Measurements from ENCODE around the gene CTXN1. TPM values are rescaled to one million over a fixed set of nuclear protein-coding genes. Genes with fewer than 3 reads are reported as not detected.
A peak's percentile ranks its signal among the peaks of the same experiment; 100 is the strongest.
"Not testable (repeated sequence)": the region's sequence is repeated elsewhere in the genome, so short reads cannot be mapped to it uniquely, and the experiment has no call there.

The CTXN1 gene
- total and polyA plus RNA-seq, 5 donors from 2014 or later, result not detected

GRCh38 chr19:7932276-7932929 is 6.5 kb upstream of the CTXN1 start:
- Mint-ChIP-seq H3K27ac (no peak overlapping the region), H3K4me3 (no peak overlapping the region), H3K9me3 (no peaks in the 10 kb centered on the region), H3K36me3 (peaks cover 3% of the 10 kb centered on the region), H3K27me3 (no peaks in the 10 kb centered on the region), H3K4me1 (peaks cover 0 to 8% (median 2%) of the 10 kb centered on the region in 4 donors)
- Histone ChIP-seq H3K4me1 (ENCODE audit: control insufficient read depth, insufficient read depth, low read length, poor library complexity, severe bottlenecking) (no peaks in the 10 kb centered on the region), H3K36me3 (ENCODE audit: control insufficient read depth, insufficient read depth, low read length) (peaks cover 44% of the 10 kb centered on the region), H3K9me3 (ENCODE audit: control insufficient read depth in 2 of 2, low read length in 2 of 2) (no peaks in the 10 kb centered on the region), H3K27me3 (ENCODE audit: control insufficient read depth, insufficient read depth, low read length) (no peaks in the 10 kb centered on the region), H3K4me3 (ENCODE audit: low read depth, low read length) (no peak overlapping the region), H3K27ac (ENCODE audit: insufficient read depth, low read length, poor library complexity, severe bottlenecking) (no peak overlapping the region)
- DNase-seq (no peak), ATAC-seq (ENCODE audit: low read depth in 2 of 2) (no peak)

DNA sequence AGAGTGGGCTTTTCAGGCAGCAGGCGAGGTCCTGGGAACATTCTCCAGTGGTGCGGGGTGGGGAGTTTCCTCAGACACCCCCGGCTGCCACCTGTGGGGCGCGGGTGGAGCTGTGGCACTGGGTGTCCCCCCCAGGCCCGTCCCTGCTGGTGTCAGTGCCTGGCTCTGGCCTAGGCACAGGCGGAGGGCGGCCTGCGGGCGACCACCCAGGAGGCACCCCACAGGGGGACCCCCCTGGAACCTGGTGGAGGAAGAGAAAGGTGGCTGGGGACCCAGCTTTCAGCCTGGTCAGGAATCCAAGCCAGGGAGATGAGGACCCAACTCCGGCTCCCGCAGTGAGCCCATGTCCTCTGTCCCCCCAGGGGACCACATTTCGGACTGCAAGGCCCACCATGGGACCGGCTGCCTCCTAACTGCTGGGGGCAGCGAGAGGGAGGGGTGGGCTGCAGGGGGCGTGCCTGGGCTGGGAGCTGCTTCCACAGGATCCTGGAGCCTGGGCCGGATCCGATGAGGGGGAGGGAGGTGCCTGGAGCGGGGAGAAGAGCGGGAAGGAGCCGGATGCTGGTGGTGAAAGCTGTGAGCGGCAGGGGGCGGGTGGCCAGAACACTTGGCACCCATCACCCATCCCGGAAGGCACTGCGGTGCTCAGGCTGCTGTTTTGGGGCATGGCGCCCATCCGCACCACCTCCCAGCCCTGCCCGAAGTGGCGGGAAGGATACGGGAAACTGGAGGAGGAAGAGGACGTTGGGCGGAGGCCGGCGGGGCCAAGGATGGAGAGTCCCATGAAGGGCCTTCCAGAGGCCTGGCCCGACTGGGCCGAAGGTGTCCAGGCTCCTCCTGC is 5.5 kb upstream of the CTXN1 start:
- ATAC-seq (ENCODE audit: low read depth in 2 of 2), result no peak
- peaks cover 0 to 10% (median 2%) of the 10 kb centered on the region in 4 donors for H3K4me1 Mint-ChIP-seq
- H3K4me3 Mint-ChIP-seq, result no peak overlapping the region
- no peak for DNase-seq
- no peaks in the 10 kb centered on the region for H3K9me3 ChIP-seq (ENCODE audit: control insufficient read depth in 2 of 2, low read length in 2 of 2)
- H3K4me1 ChIP-seq (ENCODE audit: control insufficient read depth, insufficient read depth, low read length, poor library complexity, severe bottlenecking), result peaks cover under 1% of the 10 kb centered on the region
- H3K27ac ChIP-seq (ENCODE audit: insufficient read depth, low read length, poor library complexity, severe bottlenecking), result no peak overlapping the region
- H3K27me3 Mint-ChIP-seq, result no peaks in the 10 kb centered on the region
- H3K36me3 Mint-ChIP-seq, result peaks cover 3% of the 10 kb centered on the region
- no peaks in the 10 kb centered on the region for H3K27me3 ChIP-seq (ENCODE audit: control insufficient read depth, insufficient read depth, low read length)
- H3K27ac Mint-ChIP-seq, result no peak overlapping the region
- H3K4me3 ChIP-seq (ENCODE audit: low read depth, low read length), result no peak overlapping the region
- no peaks in the 10 kb centered on the region for H3K9me3 Mint-ChIP-seq
- peaks cover 41% of the 10 kb centered on the region for H3K36me3 ChIP-seq (ENCODE audit: control insufficient read depth, insufficient read depth, low read length)

DNA sequence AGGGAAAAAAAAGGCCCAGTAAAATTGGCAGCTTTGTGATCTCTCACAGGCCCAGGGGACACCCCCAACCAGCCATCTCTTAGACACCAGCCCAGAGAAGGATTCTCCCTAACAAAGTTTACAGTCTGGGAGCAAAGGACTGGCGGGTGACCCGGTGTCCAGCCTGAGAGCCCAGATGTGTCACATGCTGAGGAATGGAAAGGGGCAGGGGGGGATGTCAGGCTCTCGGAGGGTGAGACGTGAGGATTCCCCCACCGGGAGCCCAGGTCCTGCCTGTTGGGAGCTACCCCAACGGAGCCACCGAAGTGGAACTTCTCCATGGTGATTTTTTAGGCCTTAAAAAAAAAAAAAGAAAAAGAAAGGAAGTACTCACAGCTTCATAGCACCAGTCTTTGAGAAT is 4.8 kb upstream of the CTXN1 start:
- H3K4me3 ChIP-seq (ENCODE audit: low read depth, low read length), result no peak overlapping the region
- H3K36me3 ChIP-seq (ENCODE audit: control insufficient read depth, insufficient read depth, low read length), result peaks cover 39% of the 10 kb centered on the region
- Mint-ChIP-seq H3K27ac (no peak overlapping the region), H3K4me3 (no peak overlapping the region), H3K4me1 (peaks cover 0 to 13% (median 2%) of the 10 kb centered on the region in 4 donors), H3K9me3 (no peaks in the 10 kb centered on the region), H3K36me3 (peaks cover 2% of the 10 kb centered on the region), H3K27me3 (no peaks in the 10 kb centered on the region)
- H3K4me1 ChIP-seq (ENCODE audit: control insufficient read depth, insufficient read depth, low read length, poor library complexity, severe bottlenecking), result peaks cover 4% of the 10 kb centered on the region
- no peak for ATAC-seq (ENCODE audit: low read depth in 2 of 2)
- DNase-seq, result no peak
- H3K27ac ChIP-seq (ENCODE audit: insufficient read depth, low read length, poor library complexity, severe bottlenecking), result no peak overlapping the region
- no peaks in the 10 kb centered on the region for H3K9me3 ChIP-seq (ENCODE audit: control insufficient read depth in 2 of 2, low read length in 2 of 2)
- no peaks in the 10 kb centered on the region for H3K27me3 ChIP-seq (ENCODE audit: control insufficient read depth, insufficient read depth, low read length)

- not testable (repeated sequence) for H3K27me3 Mint-ChIP-seq; H3K36me3 Mint-ChIP-seq; H3K9me3 Mint-ChIP-seq; H3K27ac ChIP-seq (ENCODE audit: insufficient read depth, low read length, poor library complexity, severe bottlenecking); H3K27me3 ChIP-seq (ENCODE audit: control insufficient read depth, insufficient read depth, low read length); ATAC-seq (ENCODE audit: low read depth in 2 of 2); H3K27ac Mint-ChIP-seq; H3K4me3 Mint-ChIP-seq; H3K9me3 ChIP-seq (ENCODE audit: control insufficient read depth in 2 of 2, low read length in 2 of 2); DNase-seq; H3K4me3 ChIP-seq (ENCODE audit: low read depth, low read length)
- peaks cover 0 to 15% (median 2%) of the 10 kb centered on the region in 4 donors for H3K4me1 Mint-ChIP-seq
- Histone ChIP-seq H3K4me1 (ENCODE audit: control insufficient read depth, insufficient read depth, low read length, poor library complexity, severe bottlenecking) (peaks cover 10% of the 10 kb centered on the region), H3K36me3 (ENCODE audit: control insufficient read depth, insufficient read depth, low read length) (peaks cover 34% of the 10 kb centered on the region)
Measured at GRCh38 chr19:7930030-7930429, 4.1 kb upstream of the CTXN1 start.

DNA sequence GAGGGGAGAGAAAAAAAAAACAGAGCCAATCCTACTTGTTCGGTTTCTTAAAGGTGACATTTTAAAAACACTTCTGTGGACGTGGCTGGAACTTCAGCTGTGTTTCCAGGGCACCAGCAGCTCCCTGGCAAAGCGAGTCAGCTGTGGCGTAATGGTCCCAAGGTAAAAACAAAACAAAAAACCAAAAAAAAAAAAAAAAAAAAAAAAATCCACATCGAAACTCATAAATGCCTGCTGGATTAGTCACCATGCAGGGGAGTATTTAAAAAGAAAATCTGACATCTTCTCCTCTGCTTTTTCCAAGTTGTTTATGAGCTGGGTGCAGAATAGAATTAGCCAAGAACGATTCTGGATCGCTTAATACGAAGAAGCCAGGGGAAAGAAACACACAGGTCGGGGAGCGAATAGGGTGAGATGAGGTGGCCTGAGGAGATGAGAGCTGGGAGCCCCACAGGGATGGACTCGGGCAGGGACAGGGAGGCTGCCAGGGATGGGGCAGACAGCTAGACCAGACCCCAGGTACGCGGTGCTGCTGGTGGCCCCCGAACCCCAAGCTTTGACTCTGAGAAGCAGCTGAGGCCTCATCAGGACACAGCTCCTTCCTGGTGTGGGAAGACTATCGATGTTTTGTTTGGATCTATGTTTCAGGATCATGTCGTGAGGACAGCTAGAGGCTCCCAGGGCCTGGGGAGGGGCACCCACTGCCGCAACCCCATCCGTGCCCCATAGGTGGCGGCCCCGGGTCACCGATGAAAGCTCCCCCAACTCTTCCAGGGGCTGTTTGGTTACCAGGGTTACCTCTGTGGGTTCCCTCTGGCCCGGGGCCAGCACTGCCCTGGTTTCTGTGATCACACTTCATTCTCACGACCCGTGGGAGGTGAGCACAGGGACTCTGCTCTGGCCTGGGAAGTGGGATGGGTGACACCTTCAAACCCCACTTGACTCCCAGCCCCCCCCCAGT is 3.1 kb upstream of the CTXN1 start:
- Mint-ChIP-seq H3K27me3 (no peaks in the 10 kb centered on the region), H3K4me3 (peak overlapping the region in 2 of 4 donors; percentile 51 to 82), H3K4me1 (peaks cover 0 to 18% (median 2%) of the 10 kb centered on the region in 4 donors), H3K9me3 (no peaks in the 10 kb centered on the region), H3K36me3 (no peaks in the 10 kb centered on the region), H3K27ac (peak overlapping the region in 1 of 3 donors; percentile 80)
- Histone ChIP-seq H3K9me3 (ENCODE audit: control insufficient read depth in 2 of 2, low read length in 2 of 2) (no peaks in the 10 kb centered on the region), H3K27me3 (ENCODE audit: control insufficient read depth, insufficient read depth, low read length) (no peaks in the 10 kb centered on the region), H3K4me1 (ENCODE audit: control insufficient read depth, insufficient read depth, low read length, poor library complexity, severe bottlenecking) (peaks cover 14% of the 10 kb centered on the region), H3K36me3 (ENCODE audit: control insufficient read depth, insufficient read depth, low read length) (peaks cover 26% of the 10 kb centered on the region), H3K27ac (ENCODE audit: insufficient read depth, low read length, poor library complexity, severe bottlenecking) (no peak overlapping the region), H3K4me3 (ENCODE audit: low read depth, low read length) (no peak overlapping the region)
- peak; percentile 35 to 40 for ATAC-seq (ENCODE audit: low read depth in 2 of 2)
- peak; percentile 42 to 66 (median 62) for DNase-seq

DNA sequence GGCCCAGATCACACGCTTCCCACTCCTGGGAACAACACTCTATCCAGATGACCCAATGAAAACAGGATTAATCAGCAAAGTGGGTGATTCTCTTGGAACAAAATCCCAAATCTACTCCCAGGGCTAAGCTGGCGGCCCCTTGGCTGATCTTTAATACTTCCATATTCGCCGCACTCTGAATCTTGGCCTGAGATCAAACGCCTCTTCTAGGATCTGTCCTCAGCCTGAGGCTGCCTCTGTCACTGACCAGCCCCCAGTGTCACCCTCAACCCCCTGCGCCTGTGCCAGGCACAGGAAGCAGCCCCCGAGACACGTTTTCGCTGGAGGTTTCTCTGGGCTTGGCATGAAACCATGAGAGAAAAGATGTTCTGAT is 2.4 kb upstream of the CTXN1 start:
- H3K27me3 Mint-ChIP-seq, result no peaks in the 10 kb centered on the region
- H3K9me3 Mint-ChIP-seq, result no peaks in the 10 kb centered on the region
- Histone ChIP-seq H3K4me3 (ENCODE audit: low read depth, low read length) (no peak overlapping the region), H3K27ac (ENCODE audit: insufficient read depth, low read length, poor library complexity, severe bottlenecking) (no peak overlapping the region), H3K36me3 (ENCODE audit: control insufficient read depth, insufficient read depth, low read length) (peaks cover 19% of the 10 kb centered on the region), H3K9me3 (ENCODE audit: control insufficient read depth in 2 of 2, low read length in 2 of 2) (no peaks in the 10 kb centered on the region), H3K27me3 (ENCODE audit: control insufficient read depth, insufficient read depth, low read length) (no peaks in the 10 kb centered on the region), H3K4me1 (ENCODE audit: control insufficient read depth, insufficient read depth, low read length, poor library complexity, severe bottlenecking) (peaks cover 14% of the 10 kb centered on the region)
- H3K27ac Mint-ChIP-seq, result no peak overlapping the region
- ATAC-seq (ENCODE audit: low read depth in 2 of 2) (no peak), DNase-seq (no peak)
- H3K4me3 Mint-ChIP-seq, result peak overlapping the region in 3 of 4 donors; percentile 3 to 82 (median 71)
- H3K36me3 Mint-ChIP-seq, result no peaks in the 10 kb centered on the region
- H3K4me1 Mint-ChIP-seq, result peaks cover 0 to 21% (median 2%) of the 10 kb centered on the region in 4 donors

DNA sequence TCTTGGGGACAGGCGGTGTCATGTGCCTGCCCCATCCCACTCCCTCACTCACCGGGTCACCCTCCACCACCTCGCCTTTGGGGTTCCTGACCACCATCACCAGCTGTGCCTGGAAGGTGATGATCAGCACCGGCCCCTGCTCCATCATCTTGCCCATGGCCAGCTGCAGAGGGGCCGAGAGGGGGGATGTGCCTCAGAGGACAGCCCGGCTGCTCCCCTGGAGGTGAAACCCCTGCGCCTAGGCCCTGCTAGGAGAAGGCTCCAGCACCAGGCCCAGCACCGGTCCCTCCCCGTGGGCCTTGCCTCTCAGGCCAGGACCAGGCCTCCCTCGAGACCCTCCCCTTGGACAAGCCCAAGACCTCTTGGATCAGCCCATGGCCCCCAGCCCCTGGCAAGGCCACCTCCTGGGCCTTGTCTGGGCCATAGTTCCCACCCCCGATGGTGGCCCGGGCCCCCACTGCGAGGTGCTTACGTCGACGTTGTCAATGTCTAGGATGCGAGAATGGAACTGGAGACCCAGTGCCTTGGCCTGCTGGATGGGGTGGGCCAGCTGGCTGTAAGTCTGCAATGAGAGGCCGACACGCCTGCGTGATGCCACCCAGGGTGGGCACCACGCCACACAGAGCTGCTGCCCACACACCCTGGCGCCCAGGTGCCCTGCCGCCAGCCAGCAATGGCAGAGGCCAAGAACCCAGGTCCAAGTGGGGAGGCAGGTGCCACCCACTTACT is 1.8 kb upstream of the CTXN1 start:
- no peak for DNase-seq
- Mint-ChIP-seq H3K36me3 (no peaks in the 10 kb centered on the region), H3K4me1 (peaks cover 0 to 26% (median 4%) of the 10 kb centered on the region in 4 donors), H3K9me3 (no peaks in the 10 kb centered on the region), H3K4me3 (peak overlapping the region in 3 of 4 donors; percentile 3 to 82 (median 80)), H3K27ac (no peak overlapping the region), H3K27me3 (no peaks in the 10 kb centered on the region)
- Histone ChIP-seq H3K27ac (ENCODE audit: insufficient read depth, low read length, poor library complexity, severe bottlenecking) (no peak overlapping the region), H3K9me3 (ENCODE audit: control insufficient read depth in 2 of 2, low read length in 2 of 2) (no peaks in the 10 kb centered on the region), H3K4me1 (ENCODE audit: control insufficient read depth, insufficient read depth, low read length, poor library complexity, severe bottlenecking) (peaks cover 14% of the 10 kb centered on the region), H3K27me3 (ENCODE audit: control insufficient read depth, insufficient read depth, low read length) (no peaks in the 10 kb centered on the region), H3K36me3 (ENCODE audit: control insufficient read depth, insufficient read depth, low read length) (peaks cover 13% of the 10 kb centered on the region), H3K4me3 (ENCODE audit: low read depth, low read length) (no peak overlapping the region)
- ATAC-seq (ENCODE audit: low read depth in 2 of 2), result no peak
